Measurements from ENCODE around the gene SLC66A2.

- TF ChIP-seq CTCF (conservative IDR thresholded peaks at IDR 0.05; ENCODE audit: low read depth, low read length) (no peak), EZH2phosphoT487 (IDR thresholded peaks at IDR 0.05; ENCODE audit: borderline replicate concordance, low read length) (no peak), EZH2 (IDR thresholded peaks at IDR 0.05; ENCODE audit: low read length, unreplicated experiment) (no peak)
Observed at GRCh38 chr18:79867666-79868065, 83.8 kb downstream of the SLC66A2 start.
